ENCODE data around the gene DOCK9. TPM values are rescaled to one million over a fixed set of nuclear protein-coding genes. Genes with fewer than 3 reads are reported as not detected.
"Not testable (repeated sequence)": the region's sequence is repeated elsewhere in the genome, so short reads cannot be mapped to it uniquely, and the experiment has no call there.

DOCK9 gene
- total RNA-seq, 1 donor from 2014 or later = 24.1 TPM

- TF ChIP-seq, protein P1, sequence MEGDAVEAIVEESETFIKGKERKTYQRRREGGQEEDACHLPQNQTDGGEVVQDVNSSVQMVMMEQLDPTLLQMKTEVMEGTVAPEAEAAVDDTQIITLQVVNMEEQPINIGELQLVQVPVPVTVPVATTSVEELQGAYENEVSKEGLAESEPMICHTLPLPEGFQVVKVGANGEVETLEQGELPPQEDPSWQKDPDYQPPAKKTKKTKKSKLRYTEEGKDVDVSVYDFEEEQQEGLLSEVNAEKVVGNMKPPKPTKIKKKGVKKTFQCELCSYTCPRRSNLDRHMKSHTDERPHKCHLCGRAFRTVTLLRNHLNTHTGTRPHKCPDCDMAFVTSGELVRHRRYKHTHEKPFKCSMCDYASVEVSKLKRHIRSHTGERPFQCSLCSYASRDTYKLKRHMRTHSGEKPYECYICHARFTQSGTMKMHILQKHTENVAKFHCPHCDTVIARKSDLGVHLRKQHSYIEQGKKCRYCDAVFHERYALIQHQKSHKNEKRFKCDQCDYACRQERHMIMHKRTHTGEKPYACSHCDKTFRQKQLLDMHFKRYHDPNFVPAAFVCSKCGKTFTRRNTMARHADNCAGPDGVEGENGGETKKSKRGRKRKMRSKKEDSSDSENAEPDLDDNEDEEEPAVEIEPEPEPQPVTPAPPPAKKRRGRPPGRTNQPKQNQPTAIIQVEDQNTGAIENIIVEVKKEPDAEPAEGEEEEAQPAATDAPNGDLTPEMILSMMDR (IDR thresholded peaks at IDR 0.05) = no peak
- Mint-ChIP-seq H3K9me3 (ENCODE audit: unreplicated experiment) (no peaks in the 10 kb centered on the region), H3K27ac (ENCODE audit: unreplicated experiment) (no peak overlapping the region), H3K27me3 (ENCODE audit: unreplicated experiment) (no peaks in the 10 kb centered on the region), H3K4me1 (ENCODE audit: unreplicated experiment) (peaks cover 24% of the 10 kb centered on the region), H3K4me3 (ENCODE audit: unreplicated experiment) (no peak overlapping the region), H3K36me3 (ENCODE audit: unreplicated experiment) (no peaks in the 10 kb centered on the region)
- DNase-seq (ENCODE audit: extremely low spot score, unreplicated experiment) = no peak
These were observed 158.4 kb downstream of the DOCK9 start for GRCh38 chr13:98819382-98820010.

DNA sequence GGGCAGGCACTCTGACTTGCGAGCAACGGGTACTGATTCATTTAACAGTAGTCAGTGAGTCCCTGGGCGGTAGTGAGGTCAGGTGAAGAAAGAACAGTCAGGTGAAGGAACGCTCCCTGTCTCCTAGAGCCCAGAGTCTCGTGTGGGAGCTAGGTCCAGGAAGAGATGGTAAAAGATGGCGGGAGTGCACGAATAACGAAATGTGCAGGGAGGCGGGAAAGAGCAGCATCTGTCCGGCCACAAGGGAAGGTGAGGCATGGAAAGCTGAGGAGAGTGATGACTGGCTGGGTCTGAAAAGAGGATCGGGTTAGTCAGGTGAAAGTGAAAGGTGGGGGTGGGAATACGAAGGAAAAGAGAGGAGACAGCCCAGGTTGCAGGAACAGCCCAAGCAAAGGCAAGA, 161.5 kb downstream of the DOCK9 start:
- DNase-seq (ENCODE audit: extremely low spot score, unreplicated experiment) = no peak
- H3K4me3 Mint-ChIP-seq (ENCODE audit: unreplicated experiment) = no peak overlapping the region
- no peak overlapping the region for H3K27ac Mint-ChIP-seq (ENCODE audit: unreplicated experiment)

GRCh38 chr13:98813993-98814392, 163.9 kb downstream of the DOCK9 start:
- TF ChIP-seq, protein P1 (IDR thresholded peaks at IDR 0.05) = no peak
- Mint-ChIP-seq H3K27ac (ENCODE audit: unreplicated experiment) (no peak overlapping the region), H3K27me3 (ENCODE audit: unreplicated experiment) (no peaks in the 10 kb centered on the region), H3K4me1 (ENCODE audit: unreplicated experiment) (peaks cover 2% of the 10 kb centered on the region), H3K36me3 (ENCODE audit: unreplicated experiment) (peaks cover 8% of the 10 kb centered on the region), H3K4me3 (ENCODE audit: unreplicated experiment) (no peak overlapping the region), H3K9me3 (ENCODE audit: unreplicated experiment) (no peaks in the 10 kb centered on the region)
- DNase-seq (ENCODE audit: extremely low spot score, unreplicated experiment) = no peak

More for the DNA sequence above, 161.5 kb downstream of the DOCK9 start:
- H3K36me3 Mint-ChIP-seq (ENCODE audit: unreplicated experiment) = no peaks in the 10 kb centered on the region
- no peaks in the 10 kb centered on the region for H3K9me3 Mint-ChIP-seq (ENCODE audit: unreplicated experiment)
- peaks cover 10% of the 10 kb centered on the region for H3K4me1 Mint-ChIP-seq (ENCODE audit: unreplicated experiment)
- no peaks in the 10 kb centered on the region for H3K27me3 Mint-ChIP-seq (ENCODE audit: unreplicated experiment)
- TF ChIP-seq, protein P1 (IDR thresholded peaks at IDR 0.05) = no peak

DNA sequence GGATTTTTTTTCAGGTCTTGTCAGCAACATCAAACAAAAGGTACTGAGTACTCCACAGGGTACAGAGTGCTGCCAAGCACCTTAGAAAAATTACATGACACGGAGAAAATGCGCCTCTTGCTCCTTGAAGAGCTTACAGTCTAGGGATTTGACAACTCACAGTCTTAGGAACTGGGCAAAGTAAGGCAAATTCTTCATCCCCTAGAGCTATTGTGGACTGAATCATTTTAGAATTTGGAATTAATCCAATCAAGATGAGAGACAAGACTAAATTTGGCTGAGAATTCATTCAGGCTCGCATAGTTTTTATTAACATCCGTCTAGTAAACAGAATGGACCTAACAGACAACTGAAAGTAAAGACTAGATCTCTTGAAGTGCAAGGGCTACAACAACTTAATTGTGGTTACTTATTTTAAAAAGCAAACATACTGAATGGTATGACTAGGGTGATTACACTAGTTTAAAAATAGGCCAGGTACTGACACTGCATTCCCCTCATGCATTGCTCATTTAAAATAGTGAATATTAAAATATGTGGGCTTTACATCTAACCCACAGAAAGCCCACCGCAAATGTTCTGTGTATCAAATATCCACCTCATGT, 165.6 kb downstream of the DOCK9 start:
- DNase-seq (ENCODE audit: extremely low spot score, unreplicated experiment); H3K9me3 Mint-ChIP-seq (ENCODE audit: unreplicated experiment); H3K27ac Mint-ChIP-seq (ENCODE audit: unreplicated experiment); H3K4me3 Mint-ChIP-seq (ENCODE audit: unreplicated experiment); H3K4me1 Mint-ChIP-seq (ENCODE audit: unreplicated experiment); H3K27me3 Mint-ChIP-seq (ENCODE audit: unreplicated experiment): not testable (repeated sequence)
- H3K36me3 Mint-ChIP-seq (ENCODE audit: unreplicated experiment) = peaks cover 15% of the 10 kb centered on the region

GRCh38 chr13:98810746-98811145, 167.1 kb downstream of the DOCK9 start:
- DNase-seq (ENCODE audit: extremely low spot score, unreplicated experiment) = no peak
- Mint-ChIP-seq H3K4me1 (ENCODE audit: unreplicated experiment) (peaks cover 2% of the 10 kb centered on the region), H3K27ac (ENCODE audit: unreplicated experiment) (no peak overlapping the region), H3K4me3 (ENCODE audit: unreplicated experiment) (no peak overlapping the region), H3K36me3 (ENCODE audit: unreplicated experiment) (peaks cover 15% of the 10 kb centered on the region), H3K9me3 (ENCODE audit: unreplicated experiment) (no peaks in the 10 kb centered on the region), H3K27me3 (ENCODE audit: unreplicated experiment) (no peaks in the 10 kb centered on the region)
- TF ChIP-seq, protein P1 (IDR thresholded peaks at IDR 0.05) = no peak
